Activated T-helper 1 cell treated with anti-CD3 and anti-CD28 coated beads, Interleukin-12 subunit alpha, Interleukin-12 subunit beta, Interleukin-2, Interleukin-4 antibody, amounts not matched to agents 30 ng/mL and 10 ng/mL and 1 ng/mL, durations not matched to agents 14 hours and 24 hours and 36 hours (primary cell): ENCODE data around the gene MEGF8. TPM values are rescaled to one million over a fixed set of nuclear protein-coding genes. Genes with fewer than 3 reads are reported as not detected.

Source experiments
- DNase-seq: peaks from one replicate; pipeline ENCODE4 v3.0.0; 2021; ENCODE audit warnings: low spot score
- H3K27ac Mint-ChIP-seq: one replicate; pipeline ENCODE4 v1.8.0; 2021; ENCODE audit warnings: mild to moderate bottlenecking, mixed read lengths
- H3K27me3 Mint-ChIP-seq: one replicate; pipeline ENCODE4 v1.8.0; 2022; ENCODE audit warnings: mild to moderate bottlenecking, moderate library complexity, mixed read lengths; ENCODE audit not compliant: insufficient read depth
- H3K36me3 Mint-ChIP-seq: one replicate; pipeline ENCODE4 v1.8.0; 2021; ENCODE audit warnings: low read depth, mixed read lengths
- H3K4me1 Mint-ChIP-seq: one replicate; pipeline ENCODE4 v1.8.0; 2021; ENCODE audit warnings: low read depth, mixed read lengths
- H3K4me3 Mint-ChIP-seq: one replicate; pipeline ENCODE4 v1.8.0; 2021; ENCODE audit warnings: mild to moderate bottlenecking, moderate library complexity, mixed read lengths
- H3K9me3 Mint-ChIP-seq: one replicate; pipeline ENCODE4 v1.8.0; 2021; ENCODE audit warnings: mixed read lengths
- intact Hi-C: fragments of 100-400 bp; cut with micrococcal nuclease; formaldehyde crosslinking; loops from one replicate; pipeline ENCODE4 v1.15.1; 2024
- total RNA-seq: library from RNA; stranded (reverse); gene quantifications from 2 replicates; pipeline ENCODE4 v1.2.3, GENCODE V29; 2022

MEGF8 gene
- total RNA-seq, 1 donor from 2014 or later, result 7.5 TPM

- Mint-ChIP-seq H3K4me3 (no peak overlapping the region), H3K9me3 (no peaks in the 10 kb centered on the region), H3K27ac (no peak overlapping the region), H3K27me3 (no peaks in the 10 kb centered on the region), H3K36me3 (peaks cover 14% of the 10 kb centered on the region), H3K4me1 (peaks cover 18% of the 10 kb centered on the region)
- DNase-seq, result no peak
- intact Hi-C loops, result no loop called here
Measured at GRCh38 chr19:42288881-42289555, 36.4 kb upstream of the MEGF8 start.

- no peaks in the 10 kb centered on the region for H3K9me3 Mint-ChIP-seq
- H3K27me3 Mint-ChIP-seq, result no peaks in the 10 kb centered on the region
- H3K36me3 Mint-ChIP-seq, result peaks cover 14% of the 10 kb centered on the region
- intact Hi-C loops, result no loop called here
- DNase-seq, result no peak
- H3K4me3 Mint-ChIP-seq, result no peak overlapping the region
- peaks cover 17% of the 10 kb centered on the region for H3K4me1 Mint-ChIP-seq
- no peak overlapping the region for H3K27ac Mint-ChIP-seq
Measured at GRCh38 chr19:42289556-42290041, 35.8 kb upstream of the MEGF8 start.

GRCh38 chr19:42290136-42290522 lies 35.3 kb upstream of the MEGF8 start:
- no peak for DNase-seq
- no peak overlapping the region for H3K4me3 Mint-ChIP-seq
- intact Hi-C loops, result no loop called here
- H3K9me3 Mint-ChIP-seq, result no peaks in the 10 kb centered on the region
- H3K4me1 Mint-ChIP-seq, result peaks cover 11% of the 10 kb centered on the region
- no peak overlapping the region for H3K27ac Mint-ChIP-seq
- H3K27me3 Mint-ChIP-seq, result no peaks in the 10 kb centered on the region
- H3K36me3 Mint-ChIP-seq, result peaks cover 14% of the 10 kb centered on the region

GRCh38 chr19:42290523-42291434 lies 34.7 kb upstream of the MEGF8 start:
- Mint-ChIP-seq H3K4me3 (no peak overlapping the region), H3K27ac (no peak overlapping the region), H3K36me3 (peaks cover 17% of the 10 kb centered on the region), H3K4me1 (peaks cover 5% of the 10 kb centered on the region), H3K27me3 (no peaks in the 10 kb centered on the region), H3K9me3 (no peaks in the 10 kb centered on the region)
- intact Hi-C loops, result no loop called here
- no peak for DNase-seq

- H3K9me3 Mint-ChIP-seq, result no peaks in the 10 kb centered on the region
- no peaks in the 10 kb centered on the region for H3K4me1 Mint-ChIP-seq
- no peak overlapping the region for H3K4me3 Mint-ChIP-seq
- no peak overlapping the region for H3K27ac Mint-ChIP-seq
- no peaks in the 10 kb centered on the region for H3K27me3 Mint-ChIP-seq
- no peak for DNase-seq
- H3K36me3 Mint-ChIP-seq, result peaks cover 17% of the 10 kb centered on the region
- intact Hi-C loops, result no loop called here
Measured at GRCh38 chr19:42291435-42291810, 34.0 kb upstream of the MEGF8 start.

- H3K27ac Mint-ChIP-seq, result no peak overlapping the region
- no peaks in the 10 kb centered on the region for H3K27me3 Mint-ChIP-seq
- DNase-seq, result no peak
- no peaks in the 10 kb centered on the region for H3K4me1 Mint-ChIP-seq
- intact Hi-C loops, result no loop called here
- no peak overlapping the region for H3K4me3 Mint-ChIP-seq
- H3K36me3 Mint-ChIP-seq, result peaks cover 17% of the 10 kb centered on the region
- no peaks in the 10 kb centered on the region for H3K9me3 Mint-ChIP-seq
Measured at GRCh38 chr19:42292042-42292960, 33.1 kb upstream of the MEGF8 start.

- intact Hi-C loops, result no loop called here
- Mint-ChIP-seq H3K9me3 (no peaks in the 10 kb centered on the region), H3K27ac (no peak overlapping the region), H3K4me1 (no peaks in the 10 kb centered on the region), H3K36me3 (peaks cover 17% of the 10 kb centered on the region), H3K4me3 (no peak overlapping the region), H3K27me3 (no peaks in the 10 kb centered on the region)
- no peak for DNase-seq
Measured at GRCh38 chr19:42292963-42293362, 32.5 kb upstream of the MEGF8 start.

- H3K36me3 Mint-ChIP-seq, result peaks cover 14% of the 10 kb centered on the region
- no peaks in the 10 kb centered on the region for H3K27me3 Mint-ChIP-seq
- intact Hi-C loops, result no loop called here
- no peak overlapping the region for H3K27ac Mint-ChIP-seq
- no peak for DNase-seq
- no peaks in the 10 kb centered on the region for H3K4me1 Mint-ChIP-seq
- H3K9me3 Mint-ChIP-seq, result no peaks in the 10 kb centered on the region
- H3K4me3 Mint-ChIP-seq, result no peak overlapping the region
Measured at GRCh38 chr19:42293540-42293939, 31.9 kb upstream of the MEGF8 start.

GRCh38 chr19:42293948-42294347 lies 31.5 kb upstream of the MEGF8 start:
- Mint-ChIP-seq H3K36me3 (peaks cover 14% of the 10 kb centered on the region), H3K4me1 (no peaks in the 10 kb centered on the region), H3K27ac (no peak overlapping the region), H3K4me3 (no peak overlapping the region), H3K9me3 (no peaks in the 10 kb centered on the region), H3K27me3 (no peaks in the 10 kb centered on the region)
- intact Hi-C loops, result no loop called here
- no peak for DNase-seq

- H3K36me3 Mint-ChIP-seq, result peaks cover 12% of the 10 kb centered on the region
- no peaks in the 10 kb centered on the region for H3K9me3 Mint-ChIP-seq
- no peak overlapping the region for H3K27ac Mint-ChIP-seq
- no peak for DNase-seq
- no peaks in the 10 kb centered on the region for H3K27me3 Mint-ChIP-seq
- H3K4me3 Mint-ChIP-seq, result no peak overlapping the region
- H3K4me1 Mint-ChIP-seq, result no peaks in the 10 kb centered on the region
- intact Hi-C loops, result no loop called here
Measured at GRCh38 chr19:42294471-42295137, 30.8 kb upstream of the MEGF8 start.

GRCh38 chr19:42295342-42295741 lies 30.1 kb upstream of the MEGF8 start:
- H3K27me3 Mint-ChIP-seq, result no peaks in the 10 kb centered on the region
- intact Hi-C loops, result no loop called here
- no peak for DNase-seq
- H3K4me3 Mint-ChIP-seq, result no peak overlapping the region
- H3K9me3 Mint-ChIP-seq, result no peaks in the 10 kb centered on the region
- peaks cover 17% of the 10 kb centered on the region for H3K36me3 Mint-ChIP-seq
- H3K4me1 Mint-ChIP-seq, result no peaks in the 10 kb centered on the region
- H3K27ac Mint-ChIP-seq, result no peak overlapping the region

- peak overlapping the region; percentile 3 for H3K27ac Mint-ChIP-seq
- no peaks in the 10 kb centered on the region for H3K9me3 Mint-ChIP-seq
- peak; percentile 78 for DNase-seq
- no peak overlapping the region for H3K4me3 Mint-ChIP-seq
- no peaks in the 10 kb centered on the region for H3K4me1 Mint-ChIP-seq
- intact Hi-C loops, result loop anchor here (1.0 kb wide), 3 partner anchors 52 to 188 kb away; no protein-coding TSS in a partner anchor
- H3K27me3 Mint-ChIP-seq, result no peaks in the 10 kb centered on the region
- peaks cover 17% of the 10 kb centered on the region for H3K36me3 Mint-ChIP-seq
Measured at GRCh38 chr19:42295831-42296525, 29.5 kb upstream of the MEGF8 start.
